Measurements from ENCODE around the gene RSU1. TPM values are rescaled to one million over a fixed set of nuclear protein-coding genes. Genes with fewer than 3 reads are reported as not detected.

RSU1 gene
- total RNA-seq, 1 donor from 2014 or later = 75.3 TPM

- no peak for DNase-seq (ENCODE audit: low read depth)
- Histone ChIP-seq H3K4me3 (ENCODE audit: low read depth, low read length) (no peak overlapping the region), H3K36me3 (ENCODE audit: control insufficient read depth, insufficient read depth, low read length) (no peaks in the 10 kb centered on the region), H3K27me3 (ENCODE audit: control insufficient read depth, insufficient read depth, low read length) (no peaks in the 10 kb centered on the region)
- TF ChIP-seq CTCF (IDR thresholded peaks at IDR 0.05; ENCODE audit: insufficient read depth, low read length, poor library complexity, severe bottlenecking) = no peak
These were observed 173.7 kb downstream of the RSU1 start for GRCh38 chr10:16643502-16643901.

GRCh38 chr10:16640153-16640552 lies 177.1 kb downstream of the RSU1 start:
- no peak for TF ChIP-seq CTCF (IDR thresholded peaks at IDR 0.05; ENCODE audit: insufficient read depth, low read length, poor library complexity, severe bottlenecking)
- H3K36me3 ChIP-seq (ENCODE audit: control insufficient read depth, insufficient read depth, low read length) = no peaks in the 10 kb centered on the region
- H3K27me3 ChIP-seq (ENCODE audit: control insufficient read depth, insufficient read depth, low read length) = no peaks in the 10 kb centered on the region
- H3K4me3 ChIP-seq (ENCODE audit: low read depth, low read length) = no peak overlapping the region
- DNase-seq (ENCODE audit: low read depth) = no peak

- no peak overlapping the region for H3K4me3 ChIP-seq (ENCODE audit: low read depth, low read length)
- no peaks in the 10 kb centered on the region for H3K27me3 ChIP-seq (ENCODE audit: control insufficient read depth, insufficient read depth, low read length)
- no peak for DNase-seq (ENCODE audit: low read depth)
- H3K36me3 ChIP-seq (ENCODE audit: control insufficient read depth, insufficient read depth, low read length) = no peaks in the 10 kb centered on the region
- TF ChIP-seq CTCF (IDR thresholded peaks at IDR 0.05; ENCODE audit: insufficient read depth, low read length, poor library complexity, severe bottlenecking) = no peak
These were observed 177.8 kb downstream of the RSU1 start for GRCh38 chr10:16639471-16639870.

GRCh38 chr10:16632996-16633395 lies 184.2 kb downstream of the RSU1 start:
- no peak for DNase-seq (ENCODE audit: low read depth)
- Histone ChIP-seq H3K4me3 (ENCODE audit: low read depth, low read length) (no peak overlapping the region), H3K36me3 (ENCODE audit: control insufficient read depth, insufficient read depth, low read length) (no peaks in the 10 kb centered on the region), H3K27me3 (ENCODE audit: control insufficient read depth, insufficient read depth, low read length) (no peaks in the 10 kb centered on the region)
- no peak for TF ChIP-seq CTCF (IDR thresholded peaks at IDR 0.05; ENCODE audit: insufficient read depth, low read length, poor library complexity, severe bottlenecking)

GRCh38 chr10:16626697-16627096 lies 190.5 kb downstream of the RSU1 start:
- TF ChIP-seq CTCF (IDR thresholded peaks at IDR 0.05; ENCODE audit: insufficient read depth, low read length, poor library complexity, severe bottlenecking) = no peak
- no peaks in the 10 kb centered on the region for H3K27me3 ChIP-seq (ENCODE audit: control insufficient read depth, insufficient read depth, low read length)

GRCh38 chr10:16612981-16613355 lies 204.3 kb downstream of the RSU1 start:
- no peak overlapping the region for H3K4me3 ChIP-seq (ENCODE audit: low read depth, low read length)
- no peaks in the 10 kb centered on the region for H3K36me3 ChIP-seq (ENCODE audit: control insufficient read depth, insufficient read depth, low read length)
- DNase-seq (ENCODE audit: low read depth) = no peak
- H3K27me3 ChIP-seq (ENCODE audit: control insufficient read depth, insufficient read depth, low read length) = no peaks in the 10 kb centered on the region
- TF ChIP-seq CTCF (IDR thresholded peaks at IDR 0.05; ENCODE audit: insufficient read depth, low read length, poor library complexity, severe bottlenecking) = no peak

More at GRCh38 chr10:16626697-16627096, 190.5 kb downstream of the RSU1 start:
- no peak for DNase-seq (ENCODE audit: low read depth)
- Histone ChIP-seq H3K36me3 (ENCODE audit: control insufficient read depth, insufficient read depth, low read length) (no peaks in the 10 kb centered on the region), H3K4me3 (ENCODE audit: low read depth, low read length) (no peak overlapping the region)
